ENCODE measurements around the gene FIZ1. TPM values are rescaled to one million over a fixed set of nuclear protein-coding genes. Genes with fewer than 3 reads are reported as not detected.

The FIZ1 gene
- total and polyA plus RNA-seq, 11 donors, result 10.0 to 16.7 (median 12.9) TPM

- no peaks in the 10 kb centered on the region for H3K27me3 ChIP-seq
- peaks cover 15 to 88% (median 57%) of the 10 kb centered on the region in 12 donors for H3K4me1 ChIP-seq
- DNase-seq (peak; percentile 57 to 81 (median 69)), ATAC-seq (peak in 3 of 4 donors; percentile 4 to 26 (median 12))
- no peaks in the 10 kb centered on the region for H3K9me3 ChIP-seq
- WGBS, 4 donors, result 6 to 16% (median 11%) methylated on average over 13 to 38 of the region's 38 CpGs
- intact Hi-C loops (cut with DNase I), result no loop called here
- H3K27ac ChIP-seq, result peak overlapping the region; percentile 83 to 96 (median 92)
- H3K4me3 ChIP-seq, result peak overlapping the region; percentile 64 to 98 (median 84)
- TF ChIP-seq CTCF (IDR thresholded peaks at IDR 0.05) (peak; percentile 12 to 61 (median 40)), POLR2A (IDR thresholded peaks at IDR 0.05) (peak in 1 of 2 donors; percentile 24)
- peaks cover 0 to 14% (median 5%) of the 10 kb centered on the region in 9 donors for H3K36me3 ChIP-seq
These were observed 40.8 kb upstream of the FIZ1 start for GRCh38 chr19:55640043-55640576.

DNA sequence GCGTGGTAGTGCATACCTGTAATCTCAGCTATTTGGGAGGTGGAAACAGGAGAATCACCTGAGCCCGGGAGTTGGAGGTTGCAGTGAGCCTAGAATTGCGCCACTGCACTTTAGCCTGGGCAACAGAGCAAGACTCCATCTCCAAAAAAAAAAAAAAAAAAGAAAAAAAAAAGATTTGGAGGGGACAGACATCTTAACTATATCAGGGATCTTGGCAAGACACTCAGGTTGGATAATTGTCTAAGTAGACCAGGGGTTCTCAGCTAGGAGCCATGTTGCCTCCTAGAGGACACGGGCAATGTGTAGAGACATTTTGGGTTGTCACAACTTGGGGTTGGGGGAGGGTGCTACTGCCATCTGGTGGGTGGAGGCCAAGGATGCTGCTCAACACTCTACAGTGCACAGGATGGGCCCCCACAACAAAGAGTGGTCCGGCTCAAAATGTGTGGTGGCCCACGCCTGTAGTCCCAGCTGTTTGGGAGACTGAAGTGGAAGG, 39.6 kb upstream of the FIZ1 start:
- ATAC-seq (no peak), DNase-seq (peak in 2 of 5 donors; percentile 17 to 37)
- TF ChIP-seq CTCF (IDR thresholded peaks at IDR 0.05) (peak in 10 of 12 donors; percentile 20 to 56 (median 28)), POLR2A (IDR thresholded peaks at IDR 0.05) (peak in 1 of 2 donors; percentile 15)
- Histone ChIP-seq H3K9me3 (no peaks in the 10 kb centered on the region), H3K27ac (peak overlapping the region in 2 of 12 donors; percentile 84 to 96), H3K4me3 (no peak overlapping the region), H3K4me1 (peaks cover 15 to 81% (median 52%) of the 10 kb centered on the region in 12 donors), H3K36me3 (peaks cover 0 to 6% (median 0%) of the 10 kb centered on the region in 9 donors), H3K27me3 (no peaks in the 10 kb centered on the region)
- intact Hi-C loops (cut with DNase I), result loop anchor here in 2 of 10 donors (5.0 to 10.0 kb wide), 2 partner anchors 52 to 254 kb away; partner anchors contain the start of genes RPL28 (in 1 of the 2) and TMEM238 (in 1 of the 2)
- 82 to 86% (median 85%) methylated on average over 6 of the region's 6 CpGs for WGBS, 4 donors

- peaks cover 9 to 75% (median 45%) of the 10 kb centered on the region in 12 donors for H3K4me1 ChIP-seq
- WGBS, 4 donors, result 73 to 78% (median 75%) methylated on average over 11 of the region's 11 CpGs
- H3K4me3 ChIP-seq, result no peak overlapping the region
- no peak for TF ChIP-seq POLR2A (IDR thresholded peaks at IDR 0.05)
- TF ChIP-seq CTCF (IDR thresholded peaks at IDR 0.05), result no peak
- H3K27ac ChIP-seq, result peak overlapping the region in 1 of 12 donors; percentile 7
- no peak for ATAC-seq
- H3K27me3 ChIP-seq, result no peaks in the 10 kb centered on the region
- peaks cover 0 to 6% (median 0%) of the 10 kb centered on the region in 9 donors for H3K36me3 ChIP-seq
- no peaks in the 10 kb centered on the region for H3K9me3 ChIP-seq
- intact Hi-C loops (cut with DNase I), result loop anchor here in 2 of 10 donors (5.0 to 10.0 kb wide), 2 partner anchors 50 to 253 kb away; partner anchors contain the start of genes RPL28 (in 1 of the 2) and TMEM238 (in 1 of the 2)
- peak in 1 of 5 donors; percentile 24 for DNase-seq
These were observed 38.2 kb upstream of the FIZ1 start for GRCh38 chr19:55637534-55637933.

DNA sequence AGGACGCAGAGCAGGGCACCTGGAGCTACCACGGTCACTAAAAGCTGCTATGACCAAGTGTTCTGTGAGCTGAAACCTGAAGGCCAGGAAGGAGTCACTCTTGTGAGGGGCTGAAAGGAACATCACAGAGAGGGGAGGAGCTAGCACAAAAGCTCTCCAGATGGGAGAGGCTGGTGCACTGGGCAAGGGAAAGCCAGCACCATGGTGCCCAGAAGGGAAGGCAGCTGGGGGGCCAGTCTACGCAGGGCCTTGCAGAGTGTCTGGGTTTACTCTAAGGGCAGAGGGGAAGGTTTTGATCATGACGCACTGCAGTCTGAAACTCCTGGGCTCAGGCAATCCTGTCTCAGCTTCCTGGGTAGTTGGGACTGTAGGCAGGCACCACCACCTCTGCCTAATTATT, 37.4 kb upstream of the FIZ1 start:
- no peak for TF ChIP-seq CTCF (IDR thresholded peaks at IDR 0.05)
- TF ChIP-seq POLR2A (IDR thresholded peaks at IDR 0.05), result no peak
- peaks cover 0 to 6% (median 0%) of the 10 kb centered on the region in 9 donors for H3K36me3 ChIP-seq
- peaks cover 9 to 73% (median 38%) of the 10 kb centered on the region in 12 donors for H3K4me1 ChIP-seq
- no peaks in the 10 kb centered on the region for H3K27me3 ChIP-seq
- DNase-seq (no peak), ATAC-seq (no peak)
- H3K9me3 ChIP-seq, result no peaks in the 10 kb centered on the region
- 81 to 92% (median 86%) methylated on average over 3 to 4 of the region's 4 CpGs for WGBS, 4 donors
- H3K4me3 ChIP-seq, result peak overlapping the region in 3 of 12 donors; percentile 7 to 100 (median 98)
- H3K27ac ChIP-seq, result no peak overlapping the region
- intact Hi-C loops (cut with DNase I), result loop anchor here in 2 of 10 donors (5.0 to 10.0 kb wide), 2 partner anchors 49 to 252 kb away; partner anchors contain the start of genes RPL28 (in 1 of the 2) and TMEM238 (in 1 of the 2)

Measured in heart left ventricle (tissue), 16 donors.